ENCODE results near the gene SERINC3.

SERINC3 gene

DNA sequence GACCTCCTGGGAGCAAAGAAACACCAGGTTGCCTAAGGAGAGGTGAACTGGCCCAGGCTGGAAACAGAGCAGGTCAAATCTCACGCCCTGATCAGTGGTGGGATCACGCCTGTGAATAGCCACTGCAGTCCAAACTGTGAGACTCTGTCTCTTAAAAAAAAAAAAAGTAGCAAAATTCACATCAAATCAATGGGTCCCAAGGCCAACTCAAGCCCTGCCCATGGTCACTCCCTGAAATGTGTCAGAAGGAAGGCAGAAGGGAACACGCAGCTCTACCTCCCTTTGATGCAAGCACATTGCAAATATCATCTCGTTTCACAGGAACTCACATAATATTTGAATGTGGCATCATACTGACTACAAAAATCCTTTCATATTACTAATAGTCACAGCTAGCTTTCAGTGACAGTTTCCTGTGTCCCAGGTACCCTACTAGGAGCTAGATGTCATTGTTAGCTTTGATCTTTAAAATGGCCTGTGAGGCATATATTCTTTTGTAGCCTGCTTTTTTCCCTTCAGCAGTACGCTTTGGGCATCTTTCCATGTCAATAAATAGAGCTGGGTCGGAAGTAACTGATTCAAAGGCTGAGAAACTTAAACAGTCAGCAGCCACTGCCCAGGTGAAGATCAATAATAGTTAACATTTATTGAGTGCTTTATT, 60.6 kb downstream of the SERINC3 start:
- H3K9me3 ChIP-seq (ENCODE audit: control insufficient read depth in 5 of 5, low read length in 5 of 5) = no peaks in the 10 kb centered on the region
- H3K27ac ChIP-seq (ENCODE audit: low read depth, low read length) = no peak overlapping the region
- H3K9ac ChIP-seq (ENCODE audit: low read length in 5 of 5) = no peak overlapping the region
- H3K36me3 ChIP-seq (ENCODE audit: control insufficient read depth in 5 of 5, insufficient read depth in 5 of 5, low read length in 5 of 5) = no peaks in the 10 kb centered on the region
- H3K4me1 ChIP-seq (ENCODE audit: control insufficient read depth in 5 of 5, insufficient read depth in 5 of 5, low read length in 5 of 5) = no peaks in the 10 kb centered on the region
- no peaks in the 10 kb centered on the region for H3K27me3 ChIP-seq (ENCODE audit: control insufficient read depth in 5 of 5, insufficient read depth in 4 of 5, low read length in 5 of 5)
- H3K4me3 ChIP-seq (ENCODE audit: low read depth in 1 of 5, low read length in 5 of 5) = no peak overlapping the region

DNA sequence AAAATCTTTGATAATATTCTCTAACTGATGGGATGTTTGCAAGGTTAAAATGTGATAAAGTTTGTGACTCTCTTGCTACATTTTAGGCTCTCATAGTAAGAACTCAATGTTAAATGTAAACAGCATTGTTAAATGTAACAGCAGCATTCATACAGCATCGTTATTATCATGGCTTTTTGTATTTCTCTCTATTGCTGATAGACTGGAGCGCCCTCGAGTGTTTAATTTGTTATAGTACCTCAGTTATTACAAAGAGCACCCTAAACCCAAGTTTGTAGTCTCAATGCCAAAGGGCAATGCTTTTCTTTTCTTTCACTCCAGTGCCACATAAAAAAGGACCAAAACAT, 61.1 kb downstream of the SERINC3 start:
- Histone ChIP-seq H3K4me3 (ENCODE audit: low read depth in 1 of 5, low read length in 5 of 5) (no peak overlapping the region), H3K4me1 (ENCODE audit: control insufficient read depth in 5 of 5, insufficient read depth in 5 of 5, low read length in 5 of 5) (no peaks in the 10 kb centered on the region), H3K36me3 (ENCODE audit: control insufficient read depth in 5 of 5, insufficient read depth in 5 of 5, low read length in 5 of 5) (no peaks in the 10 kb centered on the region), H3K9me3 (ENCODE audit: control insufficient read depth in 5 of 5, low read length in 5 of 5) (no peaks in the 10 kb centered on the region), H3K9ac (ENCODE audit: low read length in 5 of 5) (no peak overlapping the region), H3K27ac (ENCODE audit: low read depth, low read length) (no peak overlapping the region), H3K27me3 (ENCODE audit: control insufficient read depth in 5 of 5, insufficient read depth in 4 of 5, low read length in 5 of 5) (no peaks in the 10 kb centered on the region)

GRCh38 chr20:44459271-44459670, 62.6 kb downstream of the SERINC3 start:
- no peak overlapping the region for H3K27ac ChIP-seq (ENCODE audit: low read depth, low read length)
- H3K36me3 ChIP-seq (ENCODE audit: control insufficient read depth in 5 of 5, insufficient read depth in 5 of 5, low read length in 5 of 5) = no peaks in the 10 kb centered on the region
- H3K4me1 ChIP-seq (ENCODE audit: control insufficient read depth in 5 of 5, insufficient read depth in 5 of 5, low read length in 5 of 5) = peaks cover 0 to 3% (median 0%) of the 10 kb centered on the region in 5 donors
- no peaks in the 10 kb centered on the region for H3K27me3 ChIP-seq (ENCODE audit: control insufficient read depth in 5 of 5, insufficient read depth in 4 of 5, low read length in 5 of 5)
- H3K4me3 ChIP-seq (ENCODE audit: low read depth in 1 of 5, low read length in 5 of 5) = no peak overlapping the region
- H3K9ac ChIP-seq (ENCODE audit: low read length in 5 of 5) = no peak overlapping the region
- no peaks in the 10 kb centered on the region for H3K9me3 ChIP-seq (ENCODE audit: control insufficient read depth in 5 of 5, low read length in 5 of 5)

GRCh38 chr20:44457016-44457415, 64.9 kb downstream of the SERINC3 start:
- Histone ChIP-seq H3K9me3 (ENCODE audit: control insufficient read depth in 5 of 5, low read length in 5 of 5) (no peaks in the 10 kb centered on the region), H3K9ac (ENCODE audit: low read length in 5 of 5) (no peak overlapping the region), H3K4me1 (ENCODE audit: control insufficient read depth in 5 of 5, insufficient read depth in 5 of 5, low read length in 5 of 5) (peaks cover 0 to 3% (median 0%) of the 10 kb centered on the region in 5 donors), H3K27me3 (ENCODE audit: control insufficient read depth in 5 of 5, insufficient read depth in 4 of 5, low read length in 5 of 5) (no peaks in the 10 kb centered on the region), H3K36me3 (ENCODE audit: control insufficient read depth in 5 of 5, insufficient read depth in 5 of 5, low read length in 5 of 5) (no peaks in the 10 kb centered on the region), H3K27ac (ENCODE audit: low read depth, low read length) (no peak overlapping the region), H3K4me3 (ENCODE audit: low read depth in 1 of 5, low read length in 5 of 5) (no peak overlapping the region)

GRCh38 chr20:44456611-44457010, 65.3 kb downstream of the SERINC3 start:
- no peak overlapping the region for H3K4me3 ChIP-seq (ENCODE audit: low read depth in 1 of 5, low read length in 5 of 5)
- H3K27me3 ChIP-seq (ENCODE audit: control insufficient read depth in 5 of 5, insufficient read depth in 4 of 5, low read length in 5 of 5) = no peaks in the 10 kb centered on the region
- no peaks in the 10 kb centered on the region for H3K36me3 ChIP-seq (ENCODE audit: control insufficient read depth in 5 of 5, insufficient read depth in 5 of 5, low read length in 5 of 5)
- no peaks in the 10 kb centered on the region for H3K9me3 ChIP-seq (ENCODE audit: control insufficient read depth in 5 of 5, low read length in 5 of 5)
- H3K9ac ChIP-seq (ENCODE audit: low read length in 5 of 5) = no peak overlapping the region
- peaks cover 0 to 3% (median 0%) of the 10 kb centered on the region in 5 donors for H3K4me1 ChIP-seq (ENCODE audit: control insufficient read depth in 5 of 5, insufficient read depth in 5 of 5, low read length in 5 of 5)
- no peak overlapping the region for H3K27ac ChIP-seq (ENCODE audit: low read depth, low read length)

- H3K27ac ChIP-seq (ENCODE audit: low read depth, low read length) = no peak overlapping the region
- H3K9me3 ChIP-seq (ENCODE audit: control insufficient read depth in 5 of 5, low read length in 5 of 5) = no peaks in the 10 kb centered on the region
- H3K36me3 ChIP-seq (ENCODE audit: control insufficient read depth in 5 of 5, insufficient read depth in 5 of 5, low read length in 5 of 5) = no peaks in the 10 kb centered on the region
- H3K4me3 ChIP-seq (ENCODE audit: low read depth in 1 of 5, low read length in 5 of 5) = no peak overlapping the region
- peaks cover 0 to 3% (median 0%) of the 10 kb centered on the region in 5 donors for H3K4me1 ChIP-seq (ENCODE audit: control insufficient read depth in 5 of 5, insufficient read depth in 5 of 5, low read length in 5 of 5)
- peaks cover 0 to 3% (median 0%) of the 10 kb centered on the region in 5 donors for H3K27me3 ChIP-seq (ENCODE audit: control insufficient read depth in 5 of 5, insufficient read depth in 4 of 5, low read length in 5 of 5)
- no peak overlapping the region for H3K9ac ChIP-seq (ENCODE audit: low read length in 5 of 5)
Measured at GRCh38 chr20:44455126-44455525, 66.7 kb downstream of the SERINC3 start.

DNA sequence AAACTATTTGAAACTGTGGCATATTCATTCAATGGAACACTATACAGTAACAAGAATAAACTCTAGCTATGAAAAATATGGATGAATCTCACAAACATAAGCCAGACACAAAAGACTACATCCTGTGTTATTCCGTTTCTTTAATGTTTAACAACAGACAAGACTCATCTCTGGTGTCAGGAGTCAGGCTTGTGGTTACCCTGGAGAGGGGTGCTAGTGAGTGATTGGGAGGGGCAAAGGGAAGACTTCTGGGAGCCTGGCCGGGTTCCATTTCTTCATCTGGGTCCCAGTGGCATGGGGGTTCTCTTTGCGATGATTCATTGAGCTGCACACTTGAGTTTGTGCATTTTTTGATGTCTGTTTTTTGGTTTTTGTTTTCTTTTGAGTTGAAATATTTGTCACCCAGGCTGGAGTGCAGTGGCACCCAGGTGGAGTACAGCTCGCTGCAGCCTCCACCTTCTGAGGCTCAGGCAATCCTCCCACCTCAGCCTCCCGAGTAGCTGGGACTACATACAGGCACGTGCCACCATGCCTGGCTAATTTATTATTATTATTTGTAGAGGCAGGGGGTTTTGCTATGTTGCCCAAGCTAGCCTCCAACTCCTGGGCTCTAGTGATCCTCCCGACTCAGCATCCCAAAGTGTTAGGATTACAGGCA, 67.4 kb downstream of the SERINC3 start:
- no peaks in the 10 kb centered on the region for H3K36me3 ChIP-seq (ENCODE audit: control insufficient read depth in 5 of 5, insufficient read depth in 5 of 5, low read length in 5 of 5)
- H3K9ac ChIP-seq (ENCODE audit: low read length in 5 of 5) = no peak overlapping the region
- H3K4me3 ChIP-seq (ENCODE audit: low read depth in 1 of 5, low read length in 5 of 5) = no peak overlapping the region
- no peak overlapping the region for H3K27ac ChIP-seq (ENCODE audit: low read depth, low read length)
- H3K4me1 ChIP-seq (ENCODE audit: control insufficient read depth in 5 of 5, insufficient read depth in 5 of 5, low read length in 5 of 5) = peaks cover 0 to 3% (median 0%) of the 10 kb centered on the region in 5 donors
- H3K9me3 ChIP-seq (ENCODE audit: control insufficient read depth in 5 of 5, low read length in 5 of 5) = no peaks in the 10 kb centered on the region
- H3K27me3 ChIP-seq (ENCODE audit: control insufficient read depth in 5 of 5, insufficient read depth in 4 of 5, low read length in 5 of 5) = peaks cover 0 to 3% (median 0%) of the 10 kb centered on the region in 5 donors

DNA sequence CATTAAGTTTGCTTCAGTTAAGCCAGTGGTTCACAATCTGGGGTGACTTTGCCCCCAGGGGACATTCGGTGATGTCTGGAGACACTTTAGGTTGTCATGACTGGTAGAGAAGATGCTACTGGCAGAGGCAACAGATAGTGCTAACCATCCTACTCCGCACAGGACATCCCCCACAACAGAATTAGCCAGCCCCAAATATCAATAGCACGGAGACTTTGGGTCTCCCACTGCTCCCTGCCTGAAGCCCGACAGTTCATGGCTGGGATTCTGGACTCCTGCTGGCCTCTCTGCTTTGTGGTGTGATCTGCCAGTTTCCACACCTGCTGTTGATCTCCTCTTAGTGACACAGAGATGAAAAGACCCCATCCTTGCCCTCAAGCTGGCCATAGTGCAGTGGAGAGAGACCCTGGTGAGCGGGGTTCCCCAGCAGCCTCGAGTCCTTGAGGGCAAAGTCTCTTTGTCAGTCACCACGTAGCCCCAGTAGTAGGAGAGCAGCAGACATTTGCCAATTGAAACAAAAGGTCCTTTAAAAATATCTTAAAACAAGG, 70.9 kb downstream of the SERINC3 start:
- Histone ChIP-seq H3K4me3 (ENCODE audit: low read depth in 1 of 5, low read length in 5 of 5) (no peak overlapping the region), H3K9ac (ENCODE audit: low read length in 5 of 5) (no peak overlapping the region), H3K27me3 (ENCODE audit: control insufficient read depth in 5 of 5, insufficient read depth in 4 of 5, low read length in 5 of 5) (peaks cover 0 to 3% (median 0%) of the 10 kb centered on the region in 5 donors), H3K27ac (ENCODE audit: low read depth, low read length) (no peak overlapping the region), H3K9me3 (ENCODE audit: control insufficient read depth in 5 of 5, low read length in 5 of 5) (peaks cover 0 to 5% (median 4%) of the 10 kb centered on the region in 5 donors), H3K36me3 (ENCODE audit: control insufficient read depth in 5 of 5, insufficient read depth in 5 of 5, low read length in 5 of 5) (no peaks in the 10 kb centered on the region), H3K4me1 (ENCODE audit: control insufficient read depth in 5 of 5, insufficient read depth in 5 of 5, low read length in 5 of 5) (peaks cover 0 to 3% (median 0%) of the 10 kb centered on the region in 5 donors)

DNA sequence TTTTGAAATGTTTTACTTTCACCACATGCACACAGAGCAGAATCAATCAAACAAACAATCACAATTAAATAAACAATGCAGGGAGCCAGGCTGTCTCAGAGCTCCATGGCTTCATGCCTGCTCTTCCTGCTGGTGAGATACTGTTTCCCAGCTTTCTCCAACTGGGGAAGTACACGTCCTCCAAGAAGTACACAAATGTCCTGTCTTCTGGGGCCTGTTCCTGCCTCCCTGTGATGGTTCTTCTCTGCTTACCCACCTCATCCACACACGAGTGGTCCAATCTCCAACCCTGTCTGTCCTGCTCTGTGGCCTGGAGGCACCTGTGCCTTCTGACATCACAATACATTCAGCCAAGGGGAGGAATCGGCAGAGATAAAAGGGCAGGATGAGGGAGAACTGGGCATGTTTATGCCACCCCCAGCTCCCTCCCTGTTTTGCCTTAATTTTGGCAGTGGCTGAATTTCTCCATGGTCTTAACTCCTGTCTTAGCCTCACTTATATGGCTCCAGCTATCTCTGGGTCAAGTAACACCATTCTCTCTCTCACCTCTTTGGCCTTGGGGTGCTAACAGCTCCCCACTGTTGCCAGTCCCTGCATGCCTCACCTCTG, 71.5 kb downstream of the SERINC3 start:
- peaks cover 0 to 3% (median 0%) of the 10 kb centered on the region in 5 donors for H3K4me1 ChIP-seq (ENCODE audit: control insufficient read depth in 5 of 5, insufficient read depth in 5 of 5, low read length in 5 of 5)
- H3K36me3 ChIP-seq (ENCODE audit: control insufficient read depth in 5 of 5, insufficient read depth in 5 of 5, low read length in 5 of 5) = no peaks in the 10 kb centered on the region
- peaks cover 0 to 5% (median 4%) of the 10 kb centered on the region in 5 donors for H3K9me3 ChIP-seq (ENCODE audit: control insufficient read depth in 5 of 5, low read length in 5 of 5)
- H3K27me3 ChIP-seq (ENCODE audit: control insufficient read depth in 5 of 5, insufficient read depth in 4 of 5, low read length in 5 of 5) = peaks cover 0 to 3% (median 0%) of the 10 kb centered on the region in 5 donors
- H3K9ac ChIP-seq (ENCODE audit: low read length in 5 of 5) = no peak overlapping the region
- no peak overlapping the region for H3K27ac ChIP-seq (ENCODE audit: low read depth, low read length)
- H3K4me3 ChIP-seq (ENCODE audit: low read depth in 1 of 5, low read length in 5 of 5) = no peak overlapping the region

GRCh38 chr20:44449864-44450263, 72.0 kb downstream of the SERINC3 start:
- Histone ChIP-seq H3K4me1 (ENCODE audit: control insufficient read depth in 5 of 5, insufficient read depth in 5 of 5, low read length in 5 of 5) (peaks cover 0 to under 1% (median 0%) of the 10 kb centered on the region in 5 donors), H3K4me3 (ENCODE audit: low read depth in 1 of 5, low read length in 5 of 5) (no peak overlapping the region), H3K9me3 (ENCODE audit: control insufficient read depth in 5 of 5, low read length in 5 of 5) (peaks cover 0 to 5% (median 4%) of the 10 kb centered on the region in 5 donors), H3K27me3 (ENCODE audit: control insufficient read depth in 5 of 5, insufficient read depth in 4 of 5, low read length in 5 of 5) (peaks cover 0 to 3% (median 0%) of the 10 kb centered on the region in 5 donors), H3K36me3 (ENCODE audit: control insufficient read depth in 5 of 5, insufficient read depth in 5 of 5, low read length in 5 of 5) (no peaks in the 10 kb centered on the region), H3K9ac (ENCODE audit: low read length in 5 of 5) (no peak overlapping the region), H3K27ac (ENCODE audit: low read depth, low read length) (no peak overlapping the region)
